Measurements from ENCODE around the gene SLCO1A2.

SLCO1A2 gene

GRCh38 chr12:21219206-21219605 lies 115.5 kb downstream of the SLCO1A2 start:
- H3K4me1 Mint-ChIP-seq = no peaks in the 10 kb centered on the region
- no peaks in the 10 kb centered on the region for H3K27me3 Mint-ChIP-seq
- no peaks in the 10 kb centered on the region for H3K36me3 Mint-ChIP-seq
- H3K4me3 Mint-ChIP-seq = no peak overlapping the region
- no peaks in the 10 kb centered on the region for H3K9me3 Mint-ChIP-seq
- H3K27ac Mint-ChIP-seq = no peak overlapping the region
- no peak for DNase-seq
- CTCF ChIA-PET = no interaction called here
